Right atrium auricular region (tissue), 2 donors: ENCODE measurements around the gene ROBO2. TPM values are rescaled to one million over a fixed set of nuclear protein-coding genes. Genes with fewer than 3 reads are reported as not detected.

ENCODE experiments used
- DNase-seq: peaks from one replicate; pipeline ENCODE4 v3.0.0-alpha.2; 2019; ENCODE audit warnings: low spot score
- H3K27ac ChIP-seq, 2 donors: fragments of 200-600 bp; sonication (generic); 1 replicate in 1 of 2; 2 replicates in 1 of 2; pipeline ENCODE4 v1.5.1; 2016 to 2019
- H3K27me3 ChIP-seq, 2 donors: fragments of 200-600 bp; sonication (generic); one replicate each; pipeline versions ENCODE4 v1.5.1 to v1.6.0; 2017 to 2019
- H3K36me3 ChIP-seq: fragments of 200-600 bp; sonication (generic); one replicate; pipeline ENCODE4 v1.5.1; 2016
- H3K4me1 ChIP-seq, 2 donors: fragments of 200-600 bp; sonication (generic); one replicate each; pipeline versions ENCODE4 v1.5.1 to v1.6.0; 2017 to 2019
- H3K4me3 ChIP-seq, 2 donors: fragments of 200-600 bp; sonication (generic); 1 replicate in 1 of 2; 2 replicates in 1 of 2; pipeline ENCODE4 v1.5.1; 2017 to 2019; ENCODE audit warnings: mild to moderate bottlenecking in 1 of 2, moderate library complexity in 1 of 2
- H3K9me3 ChIP-seq, 2 donors: fragments of 200-600 bp; sonication (generic); one replicate each; pipeline ENCODE4 v1.5.1; 2019
- total RNA-seq, 2 donors: library from RNA; depleted of rRNA; stranded (reverse); fragments of >200 nt; gene quantifications; one replicate each; pipeline ENCODE4 v1.1.0, GENCODE V29; 2016
- TF ChIP-seq, protein P1 (sequence below), 2 donors: fragments of 200-600 bp; sonication (generic); IDR thresholded peaks; one replicate each; pipeline ENCODE4 v1.5.1; 2019; ENCODE audit warnings: antibody characterized with exemption in 2 of 2

The ROBO2 gene
- total RNA-seq, 2 donors from 2014 or later, result 2.5 TPM; not detected in 1

GRCh38 chr3:77182341-77182740 is 142.4 kb downstream of the ROBO2 start:
- Histone ChIP-seq H3K4me1 (no peaks in the 10 kb centered on the region), H3K27ac (no peak overlapping the region), H3K36me3 (no peaks in the 10 kb centered on the region), H3K27me3 (no peaks in the 10 kb centered on the region), H3K4me3 (no peak overlapping the region), H3K9me3 (no peaks in the 10 kb centered on the region)
- TF ChIP-seq, protein P1, sequence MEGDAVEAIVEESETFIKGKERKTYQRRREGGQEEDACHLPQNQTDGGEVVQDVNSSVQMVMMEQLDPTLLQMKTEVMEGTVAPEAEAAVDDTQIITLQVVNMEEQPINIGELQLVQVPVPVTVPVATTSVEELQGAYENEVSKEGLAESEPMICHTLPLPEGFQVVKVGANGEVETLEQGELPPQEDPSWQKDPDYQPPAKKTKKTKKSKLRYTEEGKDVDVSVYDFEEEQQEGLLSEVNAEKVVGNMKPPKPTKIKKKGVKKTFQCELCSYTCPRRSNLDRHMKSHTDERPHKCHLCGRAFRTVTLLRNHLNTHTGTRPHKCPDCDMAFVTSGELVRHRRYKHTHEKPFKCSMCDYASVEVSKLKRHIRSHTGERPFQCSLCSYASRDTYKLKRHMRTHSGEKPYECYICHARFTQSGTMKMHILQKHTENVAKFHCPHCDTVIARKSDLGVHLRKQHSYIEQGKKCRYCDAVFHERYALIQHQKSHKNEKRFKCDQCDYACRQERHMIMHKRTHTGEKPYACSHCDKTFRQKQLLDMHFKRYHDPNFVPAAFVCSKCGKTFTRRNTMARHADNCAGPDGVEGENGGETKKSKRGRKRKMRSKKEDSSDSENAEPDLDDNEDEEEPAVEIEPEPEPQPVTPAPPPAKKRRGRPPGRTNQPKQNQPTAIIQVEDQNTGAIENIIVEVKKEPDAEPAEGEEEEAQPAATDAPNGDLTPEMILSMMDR (IDR thresholded peaks at IDR 0.05), result no peak
- no peak for DNase-seq

DNA sequence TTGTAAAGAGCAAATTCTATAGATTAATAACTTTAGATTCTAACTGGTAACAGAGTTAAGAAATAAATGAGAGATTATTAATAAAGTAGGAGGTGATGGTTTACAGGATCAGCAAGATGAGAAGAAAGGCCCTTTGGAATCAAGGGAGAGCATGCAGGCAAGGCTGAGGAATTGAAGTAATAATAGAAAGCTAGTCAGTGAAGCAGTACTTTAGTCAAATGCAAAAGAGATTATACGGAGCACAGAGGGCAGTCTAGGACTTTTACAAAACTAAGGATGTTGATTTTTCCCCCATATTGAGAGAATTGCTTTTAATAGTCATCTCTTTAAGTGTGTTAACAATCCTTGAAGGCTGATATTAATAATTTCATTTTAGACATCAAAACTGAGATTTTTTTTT is 146.4 kb downstream of the ROBO2 start:
- H3K36me3 ChIP-seq, result no peaks in the 10 kb centered on the region
- TF ChIP-seq, protein P1 (IDR thresholded peaks at IDR 0.05), result no peak
- no peak overlapping the region for H3K27ac ChIP-seq
- no peak overlapping the region for H3K4me3 ChIP-seq
- no peaks in the 10 kb centered on the region for H3K4me1 ChIP-seq
- H3K27me3 ChIP-seq, result no peaks in the 10 kb centered on the region
- no peak for DNase-seq
- no peaks in the 10 kb centered on the region for H3K9me3 ChIP-seq

GRCh38 chr3:77186728-77187127 is 146.8 kb downstream of the ROBO2 start:
- Histone ChIP-seq H3K4me1 (no peaks in the 10 kb centered on the region), H3K27me3 (no peaks in the 10 kb centered on the region), H3K36me3 (no peaks in the 10 kb centered on the region), H3K9me3 (no peaks in the 10 kb centered on the region), H3K4me3 (no peak overlapping the region), H3K27ac (no peak overlapping the region)
- TF ChIP-seq, protein P1 (IDR thresholded peaks at IDR 0.05), result no peak
- no peak for DNase-seq

DNA sequence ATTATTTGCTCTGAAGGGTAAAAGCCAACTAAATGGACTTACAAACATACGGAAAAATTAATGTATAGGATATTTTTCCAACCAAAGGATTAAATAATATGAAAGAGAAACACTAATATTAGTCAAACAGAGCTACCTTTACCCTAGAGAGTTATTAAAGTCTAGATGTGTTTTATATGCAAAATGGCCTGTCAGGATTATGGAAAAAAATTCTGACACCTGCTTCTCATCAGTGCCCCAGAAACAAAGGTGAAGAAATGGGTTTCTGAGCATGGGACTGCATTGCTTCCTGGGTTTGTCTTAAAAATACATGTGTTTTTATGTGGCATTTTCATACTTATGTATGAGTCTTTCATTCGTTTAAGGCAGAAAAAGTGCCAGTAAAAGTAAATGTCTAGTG is 148.3 kb downstream of the ROBO2 start:
- Histone ChIP-seq H3K27ac (no peak overlapping the region), H3K4me1 (no peaks in the 10 kb centered on the region), H3K36me3 (no peaks in the 10 kb centered on the region), H3K4me3 (no peak overlapping the region), H3K27me3 (no peaks in the 10 kb centered on the region), H3K9me3 (no peaks in the 10 kb centered on the region)
- DNase-seq, result no peak
- TF ChIP-seq, protein P1 (IDR thresholded peaks at IDR 0.05), result no peak

GRCh38 chr3:77189258-77189657 is 149.4 kb downstream of the ROBO2 start:
- Histone ChIP-seq H3K4me3 (no peak overlapping the region), H3K9me3 (no peaks in the 10 kb centered on the region), H3K4me1 (no peaks in the 10 kb centered on the region), H3K27me3 (no peaks in the 10 kb centered on the region), H3K27ac (no peak overlapping the region), H3K36me3 (no peaks in the 10 kb centered on the region)
- DNase-seq, result no peak
- TF ChIP-seq, protein P1 (IDR thresholded peaks at IDR 0.05), result no peak

GRCh38 chr3:77189684-77190083 is 149.8 kb downstream of the ROBO2 start:
- no peak overlapping the region for H3K4me3 ChIP-seq
- no peak for DNase-seq
- no peaks in the 10 kb centered on the region for H3K9me3 ChIP-seq
- TF ChIP-seq, protein P1 (IDR thresholded peaks at IDR 0.05), result no peak
- H3K36me3 ChIP-seq, result no peaks in the 10 kb centered on the region
- H3K27ac ChIP-seq, result no peak overlapping the region
- no peaks in the 10 kb centered on the region for H3K27me3 ChIP-seq
- no peaks in the 10 kb centered on the region for H3K4me1 ChIP-seq
